ENCODE results near the gene KRT13. TPM values are rescaled to one million over a fixed set of nuclear protein-coding genes. Genes with fewer than 3 reads are reported as not detected.

The KRT13 gene
- total and polyA plus RNA-seq, 9 of the 15 experiments (the other 6 are each of a cell fraction or from before 2014, with no cell fraction given), result 0.11 to 1.1 (median 0.24) TPM; not detected in 3

GRCh38 chr17:41549596-41550039 is 44.2 kb upstream of the KRT13 start (continued):
- TF ChIP-seq CREM (IDR thresholded peaks at IDR 0.05; ENCODE audit: low read depth), result peak; percentile 45
- peak; percentile 74 for TF ChIP-seq CBFA2T3 (IDR thresholded peaks at IDR 0.05)
- peak; percentile 47 for TF ChIP-seq TEAD4 (IDR thresholded peaks at IDR 0.05; ENCODE audit: low read length)
- TF ChIP-seq TEAD4 (CRISPR knock-in tag; IDR thresholded peaks at IDR 0.05; ENCODE audit: borderline replicate concordance), result no peak
- peak; percentile 27; the same call in 1 of the 2 replicates for TF ChIP-seq TCF3 (CRISPR knock-in tag; IDR thresholded peaks at IDR 0.05)
- peak; percentile 8; the same call in 1 of the 2 replicates for TF ChIP-seq HDAC2 (IDR thresholded peaks at IDR 0.05)
- no peak for TF ChIP-seq BRCA1 (IDR thresholded peaks at IDR 0.05)
- TF ChIP-seq BRCA1 (CRISPR knock-in tag; IDR thresholded peaks at IDR 0.05), result no peak
- TF ChIP-seq CUX1 (CRISPR knock-in tag; IDR thresholded peaks at IDR 0.05), result peak; percentile 66; the same call in 1 of the 2 replicates
- no peak for TF ChIP-seq POU5F1 (IDR thresholded peaks at IDR 0.05; ENCODE audit: borderline replicate concordance, low read depth, low read length, partially characterized antibody)
- TF ChIP-seq MGA (IDR thresholded peaks at IDR 0.05), result peak; percentile 32; the same call in 1 of the 2 replicates
- TF ChIP-seq MECOM (CRISPR knock-in tag; IDR thresholded peaks at IDR 0.05), result peak; percentile 68; the same call in 1 of the 2 replicates
- TF ChIP-seq ZNF589 (CRISPR knock-in tag; IDR thresholded peaks at IDR 0.05; ENCODE audit: low read depth), result peak; percentile 45; the same call in 1 of the 2 replicates
